Measurements from ENCODE around the gene RPLP1. TPM values are rescaled to one million over a fixed set of nuclear protein-coding genes. Genes with fewer than 3 reads are reported as not detected.

Gene RPLP1
- total and polyA plus RNA-seq, 9 of the 15 experiments (the other 6 are each of a cell fraction or from before 2014, with no cell fraction given): 76.3 to 3,053 (median 847) TPM

- CTCF ChIA-PET (ENCODE audit: low intra/inter-chr PET ratio): no interaction called here
- Histone ChIP-seq H3K4me2 (ENCODE audit: insufficient read depth, low read length) (no peak overlapping the region), H3K36me3 (ENCODE audit: control insufficient read depth, insufficient read depth, low read length) (peaks cover 97% of the 10 kb centered on the region), H3K9me1 (ENCODE audit: control insufficient read depth, insufficient read depth, low read length) (no peaks in the 10 kb centered on the region), H3K4me3 (no peak overlapping the region), H3K9ac (ENCODE audit: insufficient read depth in 1 of 2, low read depth in 2 of 2, low read length in 2 of 2) (no peak overlapping the region), H3K79me2 (ENCODE audit: control insufficient read depth, insufficient read depth, low read length) (peaks cover 18% of the 10 kb centered on the region), H3K27me3 (ENCODE audit: control insufficient read depth in 2 of 2, insufficient read depth in 2 of 2, low read length in 2 of 2) (no peaks in the 10 kb centered on the region), H4K20me1 (replicated peaks; ENCODE audit: control insufficient read depth, insufficient read depth, low read length) (no peaks in the 10 kb centered on the region), H3K27ac (ENCODE audit: extremely low read depth, low read depth, low read length) (no peak overlapping the region), H3K9me3 (replicated peaks; ENCODE audit: control insufficient read depth, insufficient read depth, low read depth, low read length) (no peaks in the 10 kb centered on the region), H3K4me1 (replicated peaks in 1 of 2; ENCODE audit: control insufficient read depth in 2 of 2, insufficient read depth in 2 of 2, low read length in 2 of 2) (no peaks in the 10 kb centered on the region), H2AFZ (ENCODE audit: low read depth, low read length) (no peak overlapping the region)
- no TSS peak for BruUV-seq (replicated peaks)
- DNase-seq (ENCODE audit: extremely low read depth in 1 of 4, low spot score in 3 of 4) (no peak), ATAC-seq (no peak), FAIRE-seq (no peak)
- in situ Hi-C loops (cut with MboI): no loop called here
- POLR2A ChIA-PET: interaction anchor here (0.7 to 1.5 kb wide), 3 partner anchors 17 to 31 kb away, joined by 3 to 4 read pairs (median 4); partner anchors contain the start of gene RPLP1
- intact Hi-C loops (cut with micrococcal nuclease): no loop called here
- whole genome bisulfite sequencing (ENCODE audit: insufficient coverage, low coverage, missing lambda C conversion rate): 85% methylated on average over 3 of the region's 4 CpGs
- TF ChIP-seq KAT2B (IDR thresholded peaks at IDR 0.05; ENCODE audit: low read depth, low read length) (no peak), ZNF217 (CRISPR knock-in tag; IDR thresholded peaks at IDR 0.05) (no peak), ZNF274 (IDR thresholded peaks at IDR 0.05; ENCODE audit: borderline replicate concordance, low read depth, low read length) (no peak), E2F5 (CRISPR knock-in tag; IDR thresholded peaks at IDR 0.05) (no peak), RNF219 (CRISPR knock-in tag; IDR thresholded peaks at IDR 0.05) (no peak), NFRKB (IDR thresholded peaks at IDR 0.05; ENCODE audit: low read depth) (no peak), RERE (CRISPR knock-in tag; IDR thresholded peaks at IDR 0.05; ENCODE audit: borderline replicate concordance) (no peak), MAFF (IDR thresholded peaks at IDR 0.05; ENCODE audit: low read length) (no peak), SRSF3 (IDR thresholded peaks at IDR 0.05; ENCODE audit: insufficient read depth, low read length) (no peak), TSHZ1 (CRISPR knock-in tag; IDR thresholded peaks at IDR 0.05) (no peak)
Measured at GRCh38 chr15:69422336-69422895, 30.2 kb upstream of the RPLP1 start.

Data from K562 (cell line).